Body of pancreas (tissue), 4 donors: Measurements from ENCODE around the gene JSRP1. TPM values are rescaled to one million over a fixed set of nuclear protein-coding genes. Genes with fewer than 3 reads are reported as not detected.

Source experiments
- ATAC-seq: fragments of 150-250 bp; one replicate; pipeline ENCODE4 v1.9.1; 2016
- DNase-seq, 4 donors: peaks; one replicate each; pipeline ENCODE4 v3.0.0-alpha.2; 2019
- H3K27ac ChIP-seq, 4 donors: fragments of 200-600 bp; sonication (generic); 1 replicate in 3 of 4; 2 replicates in 1 of 4; pipeline versions ENCODE4 v1.5.1 to v1.6.1; 2016 to 2019; ENCODE audit warnings: mild to moderate bottlenecking in 1 of 4, mixed read lengths in 1 of 4, moderate library complexity in 1 of 4
- H3K27me3 ChIP-seq, 2 donors: fragments of 200-600 bp; sonication (generic); one replicate each; pipeline ENCODE4 v1.6.0; 2016; ENCODE audit warnings: mild to moderate bottlenecking in 1 of 2
- H3K36me3 ChIP-seq, 2 donors: fragments of 200-600 bp; sonication (generic); replicated peaks in 1 of 2; 2 replicates each; pipeline ENCODE4 v1.5.1; 2016; ENCODE audit warnings: low read depth in 2 of 2; ENCODE audit not compliant: insufficient read depth in 1 of 2
- H3K4me1 ChIP-seq: fragments of 200-600 bp; sonication (generic); one replicate; pipeline ENCODE4 v1.6.0; 2016
- H3K4me3 ChIP-seq, 2 donors: fragments of 200-600 bp; sonication (generic); 1 replicate in 1 of 2; 2 replicates in 1 of 2; pipeline ENCODE4 v1.5.1; 2016 to 2019
- H3K9me3 ChIP-seq, 3 donors: fragments of 200-600 bp; sonication (generic); 1 replicate in 2 of 3; 2 replicates in 1 of 3; pipeline ENCODE4 v1.5.1; 2016
- POLR2A ChIP-seq, 3 donors: fragments of 450-650 bp; IDR thresholded peaks; one replicate each; pipeline ENCODE4 v1.6.1; 2016; ENCODE audit warnings: antibody characterized with exemption in 3 of 3, mild to moderate bottlenecking in 2 of 3
- WGBS, 2 donors: methylation state at CpG; one replicate each; pipeline ENCODE4 v1.1.5; 2017; 5-methylcytosine and 5-hydroxymethylcytosine counted together
- intact Hi-C: fragments of 100-400 bp; cut with DNase I; formaldehyde crosslinking; loops from one replicate; pipeline ENCODE4 v1.15.1; 2023
- total RNA-seq, 2 donors: library from RNA; depleted of rRNA; stranded (reverse); fragments of >200 nt; gene quantifications; one replicate each; pipeline ENCODE4 v1.1.0, GENCODE V29; 2016
- TF ChIP-seq, protein P1 (sequence below), 7 experiments: fragments of 450-650 bp in 4 of 7; fragments of 200-600 bp in 3 of 7; sonication (generic) in 3 of 7; IDR thresholded peaks; one replicate each; pipeline ENCODE4 v1.5.1; 2016 to 2019; ENCODE audit warnings: antibody characterized with exemption in 7 of 7

JSRP1 gene
- total RNA-seq, 2 donors from 2014 or later, result not detected

DNA sequence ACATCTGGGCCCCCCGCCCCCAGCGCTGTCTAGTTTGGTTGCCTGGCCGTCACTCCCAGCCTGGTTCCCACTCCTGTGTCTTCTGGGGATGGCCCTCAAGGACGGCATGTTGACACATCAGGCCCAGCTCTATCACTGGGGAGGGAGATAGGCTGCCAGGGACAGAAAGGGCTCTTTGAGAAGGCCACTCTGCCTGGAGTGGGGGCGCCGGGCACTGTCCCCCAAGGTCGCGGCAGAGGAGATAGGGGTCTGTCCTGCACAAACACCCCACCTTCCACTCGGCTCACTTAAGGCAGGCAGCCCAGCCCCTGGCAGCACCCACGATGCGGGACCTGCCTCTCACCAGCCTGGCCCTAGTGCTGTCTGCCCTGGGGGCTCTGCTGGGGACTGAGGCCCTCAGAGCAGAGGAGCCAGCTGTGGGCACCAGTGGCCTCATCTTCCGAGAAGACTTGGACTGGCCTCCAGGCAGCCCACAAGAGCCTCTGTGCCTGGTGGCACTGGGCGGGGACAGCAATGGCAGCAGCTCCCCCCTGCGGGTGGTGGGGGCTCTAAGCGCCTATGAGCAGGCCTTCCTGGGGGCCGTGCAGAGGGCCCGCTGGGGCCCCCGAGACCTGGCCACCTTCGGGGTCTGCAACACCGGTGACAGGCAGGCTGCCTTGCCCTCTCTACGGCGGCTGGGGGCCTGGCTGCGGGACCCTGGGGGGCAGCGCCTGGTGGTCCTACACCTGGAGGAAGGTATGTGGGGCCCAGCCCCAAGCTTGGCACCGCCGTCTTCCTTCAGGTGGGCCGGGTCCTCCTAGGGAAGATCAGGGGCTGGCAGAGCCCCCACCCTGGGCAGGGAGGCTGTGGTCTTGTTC, 7.0 kb downstream of the JSRP1 start, which contains the start of gene AMH:
TSS of gene AMH (plus strand) at position 314 of the 857 bp plus-strand sequence. CDS start at position 324, 10 bp downstream.
- intact Hi-C loops, result no loop called here
- no peak for TF ChIP-seq POLR2A (IDR thresholded peaks at IDR 0.05)
- TF ChIP-seq, protein P1, sequence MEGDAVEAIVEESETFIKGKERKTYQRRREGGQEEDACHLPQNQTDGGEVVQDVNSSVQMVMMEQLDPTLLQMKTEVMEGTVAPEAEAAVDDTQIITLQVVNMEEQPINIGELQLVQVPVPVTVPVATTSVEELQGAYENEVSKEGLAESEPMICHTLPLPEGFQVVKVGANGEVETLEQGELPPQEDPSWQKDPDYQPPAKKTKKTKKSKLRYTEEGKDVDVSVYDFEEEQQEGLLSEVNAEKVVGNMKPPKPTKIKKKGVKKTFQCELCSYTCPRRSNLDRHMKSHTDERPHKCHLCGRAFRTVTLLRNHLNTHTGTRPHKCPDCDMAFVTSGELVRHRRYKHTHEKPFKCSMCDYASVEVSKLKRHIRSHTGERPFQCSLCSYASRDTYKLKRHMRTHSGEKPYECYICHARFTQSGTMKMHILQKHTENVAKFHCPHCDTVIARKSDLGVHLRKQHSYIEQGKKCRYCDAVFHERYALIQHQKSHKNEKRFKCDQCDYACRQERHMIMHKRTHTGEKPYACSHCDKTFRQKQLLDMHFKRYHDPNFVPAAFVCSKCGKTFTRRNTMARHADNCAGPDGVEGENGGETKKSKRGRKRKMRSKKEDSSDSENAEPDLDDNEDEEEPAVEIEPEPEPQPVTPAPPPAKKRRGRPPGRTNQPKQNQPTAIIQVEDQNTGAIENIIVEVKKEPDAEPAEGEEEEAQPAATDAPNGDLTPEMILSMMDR (IDR thresholded peaks at IDR 0.05), result no peak
- no peak within 1 kb of the TSS for H3K4me3 ChIP-seq
- H3K4me1 ChIP-seq, result peaks cover 46% of the 10 kb centered on the region
- DNase-seq (no peak), ATAC-seq (no peak)
- 0 to 45% methylated on average over 1 to 9 of the region's 27 CpGs for WGBS, 2 donors
- H3K27ac ChIP-seq, result no peak within 1 kb of the TSS
- no peaks in the 10 kb centered on the region for H3K9me3 ChIP-seq
- H3K27me3 ChIP-seq, result peaks cover 0 to 23% of the 10 kb centered on the region in 2 donors
- H3K36me3 ChIP-seq, result peaks cover 27 to 31% of the 10 kb centered on the region in 2 donors

DNA sequence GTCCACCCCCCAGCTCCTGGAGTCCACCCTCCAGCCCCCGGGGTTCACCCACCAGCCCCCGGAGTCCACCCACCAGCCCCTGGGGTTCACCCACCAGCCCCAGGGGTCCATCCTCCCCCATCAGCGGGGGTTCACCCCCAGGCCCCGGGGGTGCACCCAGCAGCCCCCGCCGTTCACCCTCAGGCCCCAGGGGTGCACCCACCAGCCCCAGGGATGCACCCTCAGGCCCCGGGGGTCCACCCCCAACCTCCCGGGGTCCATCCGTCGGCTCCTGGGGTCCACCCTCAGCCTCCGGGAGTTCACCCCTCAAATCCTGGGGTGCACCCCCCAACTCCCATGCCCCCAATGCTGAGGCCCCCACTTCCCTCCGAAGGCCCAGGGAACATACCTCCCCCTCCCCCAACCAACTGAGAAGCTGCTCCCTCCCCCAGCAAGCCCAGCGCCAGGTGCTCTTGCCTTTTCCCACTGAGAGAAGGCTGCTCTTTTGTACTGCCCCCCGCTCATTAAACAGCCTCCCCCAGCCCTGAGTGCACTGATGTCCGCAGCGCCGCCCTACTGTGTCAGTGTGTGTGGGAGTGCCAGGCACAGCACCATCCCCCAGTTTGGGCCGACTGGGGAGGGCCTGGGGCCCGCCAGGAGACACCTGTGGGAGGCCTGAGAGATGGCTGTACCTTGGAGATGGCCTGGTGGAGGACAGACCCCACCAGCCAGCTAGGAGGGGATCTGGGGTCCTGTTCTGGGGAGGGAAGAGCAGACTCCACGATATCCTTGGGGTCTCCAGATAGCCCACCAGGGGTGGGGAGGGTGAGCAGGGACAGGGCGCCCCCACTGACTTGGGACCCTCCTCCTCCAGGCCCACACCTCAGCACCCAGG, 7.8 kb downstream of the JSRP1 start:
- Histone ChIP-seq H3K27me3 (peaks cover 0 to 20% of the 10 kb centered on the region in 2 donors), H3K27ac (no peak overlapping the region), H3K4me3 (no peak overlapping the region), H3K4me1 (peaks cover 43% of the 10 kb centered on the region), H3K36me3 (peaks cover 33 to 40% of the 10 kb centered on the region in 2 donors), H3K9me3 (no peaks in the 10 kb centered on the region)
- 87 to 88% methylated on average over 6 to 19 of the region's 21 CpGs for WGBS, 2 donors
- TF ChIP-seq POLR2A (IDR thresholded peaks at IDR 0.05), result no peak
- TF ChIP-seq, protein P1 (IDR thresholded peaks at IDR 0.05), result no peak
- intact Hi-C loops, result no loop called here
- no peak for DNase-seq
- ATAC-seq, result no peak

DNA sequence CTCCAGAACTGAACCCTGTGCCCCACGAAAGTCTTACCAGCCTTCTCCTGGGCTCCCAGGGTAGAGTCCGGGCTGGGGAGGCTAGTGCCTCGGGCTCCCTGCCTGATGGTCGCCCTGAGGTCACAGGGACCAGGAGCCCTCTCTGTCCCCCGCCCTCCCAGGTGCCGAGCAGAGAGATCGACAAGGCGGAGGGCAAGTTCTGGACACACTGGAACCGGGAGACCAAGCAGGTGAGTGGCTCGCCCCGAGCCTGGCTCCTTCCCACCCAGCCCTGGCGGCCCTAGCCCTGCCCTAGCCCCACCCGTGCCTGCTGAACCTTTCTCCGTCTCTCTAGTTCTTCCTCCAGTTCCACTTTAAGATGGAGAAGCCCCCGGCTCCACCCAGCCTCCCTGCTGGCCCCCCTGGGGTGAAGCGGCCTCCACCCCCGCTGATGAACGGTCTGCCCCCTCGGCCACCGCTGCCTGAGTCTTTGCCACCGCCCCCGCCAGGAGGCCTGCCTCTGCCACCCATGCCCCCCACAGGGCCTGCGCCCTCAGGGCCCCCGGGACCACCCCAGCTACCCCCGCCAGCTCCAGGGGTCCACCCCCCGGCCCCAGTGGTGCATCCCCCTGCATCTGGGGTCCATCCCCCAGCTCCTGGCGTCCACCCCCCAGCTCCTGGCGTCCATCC, 8.7 kb downstream of the JSRP1 start:
- H3K27me3 ChIP-seq, result peaks cover 0 to 13% of the 10 kb centered on the region in 2 donors
- H3K27ac ChIP-seq, result peak overlapping the region in 2 of 4 donors; percentile 49 to 67
- H3K4me1 ChIP-seq, result peaks cover 35% of the 10 kb centered on the region
- no peaks in the 10 kb centered on the region for H3K9me3 ChIP-seq
- H3K4me3 ChIP-seq, result no peak overlapping the region
- no peak for TF ChIP-seq POLR2A (IDR thresholded peaks at IDR 0.05)
- TF ChIP-seq, protein P1 (IDR thresholded peaks at IDR 0.05), result no peak
- intact Hi-C loops, result no loop called here
- WGBS, 2 donors, result 91 to 97% methylated on average over 10 to 24 of the region's 28 CpGs
- DNase-seq (no peak), ATAC-seq (no peak)
- H3K36me3 ChIP-seq, result peaks cover 33 to 41% of the 10 kb centered on the region in 2 donors

DNA sequence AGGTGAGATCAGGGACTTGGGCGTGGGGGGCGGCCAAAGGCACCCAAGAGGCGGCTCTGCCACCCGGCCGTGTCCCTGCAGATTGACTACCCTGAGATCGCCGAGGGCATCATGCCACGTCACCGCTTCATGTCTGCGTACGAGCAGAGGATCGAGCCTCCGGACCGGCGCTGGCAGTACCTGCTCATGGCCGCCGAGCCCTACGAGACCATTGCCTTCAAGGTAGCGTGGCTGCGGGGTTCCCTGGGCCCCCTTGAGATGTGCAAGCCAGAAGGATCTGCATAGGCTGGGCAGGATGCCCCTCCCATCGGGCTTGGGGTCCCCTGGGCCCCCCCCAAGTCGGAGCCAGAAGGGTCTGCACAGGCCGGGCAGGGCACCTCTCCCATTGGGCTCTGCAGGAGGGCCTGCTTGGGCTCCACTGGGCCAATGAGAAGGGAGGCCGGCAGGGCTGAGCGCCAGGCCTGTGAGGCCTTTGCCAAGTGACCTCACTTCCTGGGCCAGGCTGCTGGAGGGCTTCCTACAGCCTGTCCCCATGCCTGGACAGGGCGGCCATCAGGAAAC, 9.3 kb downstream of the JSRP1 start:
- DNase-seq (peak; percentile 60 to 72 (median 62)), ATAC-seq (peak; percentile 73)
- TF ChIP-seq, protein P1 (IDR thresholded peaks at IDR 0.05), result no peak
- TF ChIP-seq POLR2A (IDR thresholded peaks at IDR 0.05), result no peak
- Histone ChIP-seq H3K4me3 (no peak overlapping the region), H3K27ac (peak overlapping the region in 2 of 4 donors; percentile 49 to 67), H3K27me3 (peaks cover 0 to 7% of the 10 kb centered on the region in 2 donors), H3K36me3 (peaks cover 33 to 41% of the 10 kb centered on the region in 2 donors), H3K9me3 (no peaks in the 10 kb centered on the region), H3K4me1 (peaks cover 34% of the 10 kb centered on the region)
- WGBS, 2 donors, result 74 to 80% methylated on average over 1 to 16 of the region's 26 CpGs
- intact Hi-C loops, result no loop called here
